ENCODE data around the gene SERPIND1.

Gene SERPIND1

DNA sequence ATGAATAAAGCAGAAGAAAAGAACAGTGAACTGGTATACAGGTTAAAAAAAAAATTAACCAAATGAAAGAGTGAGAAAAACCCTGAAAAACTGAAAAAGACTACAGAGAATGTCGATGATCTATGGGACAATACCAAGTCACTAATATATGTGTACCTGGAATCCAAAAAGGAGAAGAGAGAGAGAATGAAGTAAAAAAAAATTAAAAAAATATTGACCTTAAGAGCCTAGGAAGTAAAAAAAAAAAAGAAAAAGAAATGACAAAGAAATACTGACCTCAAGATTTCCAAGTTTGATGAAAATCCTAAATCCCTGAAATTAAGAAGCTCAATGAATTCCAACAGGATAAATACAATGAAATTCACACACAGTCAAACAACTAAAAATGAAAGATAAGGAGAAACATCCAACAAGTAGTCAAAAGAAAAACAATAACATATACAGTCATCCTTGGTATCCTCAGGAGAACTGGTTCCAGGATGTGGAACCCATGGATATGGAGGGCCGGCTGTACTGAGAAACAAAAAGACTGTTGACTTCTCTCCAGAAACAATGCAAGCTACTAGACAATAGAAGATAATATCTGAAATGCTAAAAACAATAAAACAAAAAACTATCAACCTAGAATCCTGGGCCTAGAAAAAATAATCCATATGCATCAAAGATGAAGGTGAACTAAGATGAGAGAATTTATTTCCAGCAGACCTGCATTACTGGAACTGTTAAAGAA is 33.5 kb upstream of the SERPIND1 start:
- Histone ChIP-seq H3K4me1 (ENCODE audit: control insufficient read depth, low read depth, low read length) (no peaks in the 10 kb centered on the region), H3K9me3 (ENCODE audit: control insufficient read depth, low read depth, low read length) (no peaks in the 10 kb centered on the region), H3K4me3 (ENCODE audit: low read length) (no peak overlapping the region), H3K36me3 (ENCODE audit: control insufficient read depth, low read depth, low read length) (no peaks in the 10 kb centered on the region), H3K27me3 (ENCODE audit: control insufficient read depth, insufficient read depth, low read length) (no peaks in the 10 kb centered on the region), H3K9ac (ENCODE audit: low read length) (no peak overlapping the region), H3K27ac (ENCODE audit: low read length) (no peak overlapping the region)

DNA sequence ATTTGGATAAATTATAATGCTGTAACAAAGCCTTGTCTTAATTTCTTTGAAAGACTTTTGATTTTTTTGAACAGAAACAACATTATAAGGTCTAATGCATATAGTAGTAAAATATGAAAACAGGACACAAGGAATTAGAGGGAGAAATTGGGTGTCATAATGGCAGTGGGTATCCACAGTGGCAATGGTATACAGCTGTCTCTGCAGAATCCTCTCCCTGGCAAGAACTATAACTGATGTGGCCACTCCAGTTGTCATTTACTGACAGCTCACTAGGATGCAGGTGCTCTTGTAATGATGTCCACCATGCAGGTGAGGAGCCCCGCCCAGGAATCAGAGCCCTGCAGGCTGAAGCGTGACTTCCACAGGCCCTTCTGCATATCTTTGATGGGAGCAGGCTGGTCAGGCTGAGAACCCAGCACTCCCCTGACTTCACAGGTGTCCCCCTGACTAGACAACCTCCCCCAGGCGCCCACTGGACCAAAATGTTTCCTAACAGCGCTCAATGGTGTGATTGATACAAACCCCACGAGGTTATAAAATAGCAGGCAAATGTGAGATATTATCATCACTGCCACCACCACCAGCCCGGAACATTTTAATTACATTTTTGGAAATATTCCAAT is 32.8 kb upstream of the SERPIND1 start:
- Histone ChIP-seq H3K27ac (ENCODE audit: low read length) (no peak overlapping the region), H3K9ac (ENCODE audit: low read length) (no peak overlapping the region), H3K4me1 (ENCODE audit: control insufficient read depth, low read depth, low read length) (no peaks in the 10 kb centered on the region), H3K27me3 (ENCODE audit: control insufficient read depth, insufficient read depth, low read length) (no peaks in the 10 kb centered on the region), H3K9me3 (ENCODE audit: control insufficient read depth, low read depth, low read length) (no peaks in the 10 kb centered on the region), H3K4me3 (ENCODE audit: low read length) (no peak overlapping the region), H3K36me3 (ENCODE audit: control insufficient read depth, low read depth, low read length) (no peaks in the 10 kb centered on the region)

DNA sequence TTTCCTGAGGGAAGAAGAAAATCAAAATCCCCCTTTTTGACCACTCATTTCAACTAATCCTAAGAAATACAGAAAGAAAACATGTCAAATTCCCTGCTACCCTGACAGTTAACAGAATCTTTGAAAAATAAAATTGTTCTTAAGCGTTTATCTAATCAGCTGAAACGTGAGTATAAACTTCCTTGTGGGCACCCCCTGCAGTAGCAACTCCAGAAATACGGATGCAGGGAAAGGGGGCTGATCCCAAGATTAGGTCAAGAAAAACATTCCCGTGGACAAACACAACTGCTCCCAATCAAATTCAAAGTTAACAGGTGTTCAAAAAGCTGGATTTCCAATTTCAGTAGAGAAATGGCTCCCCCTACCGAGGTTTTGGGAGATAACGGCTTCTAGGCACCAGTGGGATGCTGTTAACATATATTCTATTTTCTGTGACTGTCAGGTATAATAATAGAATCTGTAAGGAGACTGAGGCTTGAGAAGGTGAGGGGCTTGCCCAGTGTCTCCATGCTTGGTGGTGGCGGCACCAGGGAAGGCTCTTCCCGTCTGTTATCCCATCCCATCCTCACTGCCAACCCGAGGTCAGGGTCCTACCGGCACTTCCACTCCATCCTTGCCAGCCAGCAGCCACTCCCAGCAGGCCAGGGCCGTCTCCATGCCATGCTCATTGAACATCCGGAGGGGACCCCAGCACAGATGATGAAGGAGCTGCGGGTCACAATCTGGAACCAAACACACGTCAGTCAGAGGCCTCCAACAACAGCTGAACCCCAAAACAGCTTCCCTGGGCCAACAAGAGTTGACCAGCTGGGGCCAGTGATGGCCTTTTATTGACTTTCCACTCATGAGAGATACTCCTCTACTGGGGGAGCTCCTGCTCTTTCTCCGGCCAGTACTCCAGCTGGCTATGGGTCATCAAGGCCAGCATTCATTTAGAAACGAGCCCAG is 32.0 kb upstream of the SERPIND1 start:
- Histone ChIP-seq H3K4me1 (ENCODE audit: control insufficient read depth, low read depth, low read length) (no peaks in the 10 kb centered on the region), H3K9me3 (ENCODE audit: control insufficient read depth, low read depth, low read length) (no peaks in the 10 kb centered on the region), H3K4me3 (ENCODE audit: low read length) (no peak overlapping the region), H3K27me3 (ENCODE audit: control insufficient read depth, insufficient read depth, low read length) (no peaks in the 10 kb centered on the region), H3K9ac (ENCODE audit: low read length) (no peak overlapping the region), H3K27ac (ENCODE audit: low read length) (no peak overlapping the region), H3K36me3 (ENCODE audit: control insufficient read depth, low read depth, low read length) (peaks cover under 1% of the 10 kb centered on the region)

DNA sequence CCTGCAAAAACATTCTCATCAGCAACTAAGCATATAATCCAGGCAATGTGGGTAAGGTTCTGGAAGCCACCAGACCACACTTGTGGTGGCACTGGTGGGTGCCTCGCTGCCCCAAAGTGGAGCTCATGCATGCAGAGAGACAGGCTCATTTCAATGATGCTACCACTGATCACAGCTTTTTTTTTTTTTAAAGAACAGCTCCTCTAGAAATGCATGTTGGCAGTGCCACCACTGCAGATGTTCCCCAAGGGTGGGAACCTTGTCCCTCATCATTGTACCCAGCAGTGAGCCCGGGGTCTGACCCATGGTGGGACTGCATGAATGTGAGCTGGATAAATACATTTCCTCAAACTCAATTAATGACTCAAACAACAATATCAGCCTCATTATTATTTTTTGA is 31.1 kb upstream of the SERPIND1 start:
- H3K4me1 ChIP-seq (ENCODE audit: control insufficient read depth, low read depth, low read length) = no peaks in the 10 kb centered on the region
- H3K9me3 ChIP-seq (ENCODE audit: control insufficient read depth, low read depth, low read length) = no peaks in the 10 kb centered on the region
- no peaks in the 10 kb centered on the region for H3K27me3 ChIP-seq (ENCODE audit: control insufficient read depth, insufficient read depth, low read length)
- H3K9ac ChIP-seq (ENCODE audit: low read length) = no peak overlapping the region
- H3K4me3 ChIP-seq (ENCODE audit: low read length) = no peak overlapping the region
- peaks cover 6% of the 10 kb centered on the region for H3K36me3 ChIP-seq (ENCODE audit: control insufficient read depth, low read depth, low read length)
- no peak overlapping the region for H3K27ac ChIP-seq (ENCODE audit: low read length)

DNA sequence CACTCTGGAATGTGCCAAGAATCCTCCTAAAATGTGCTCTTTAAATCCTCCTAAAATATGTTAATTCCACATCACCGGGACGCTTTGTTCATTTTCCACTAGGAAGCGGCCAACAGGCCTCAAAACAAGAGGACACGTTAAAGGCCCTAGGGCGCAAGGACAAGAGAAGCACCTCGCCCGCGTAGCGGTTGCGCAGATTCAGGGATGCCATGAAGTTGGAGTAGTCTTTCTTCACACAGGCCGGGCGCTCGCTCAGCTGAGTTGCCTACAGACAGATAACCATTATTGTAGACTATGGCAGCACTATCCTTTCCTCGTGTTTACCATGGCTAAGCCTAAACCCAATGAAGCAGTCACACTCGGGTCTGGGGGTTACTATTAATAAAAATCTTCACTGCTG is 29.5 kb upstream of the SERPIND1 start:
- Histone ChIP-seq H3K27ac (ENCODE audit: low read length) (no peak overlapping the region), H3K4me1 (ENCODE audit: control insufficient read depth, low read depth, low read length) (no peaks in the 10 kb centered on the region), H3K4me3 (ENCODE audit: low read length) (no peak overlapping the region), H3K27me3 (ENCODE audit: control insufficient read depth, insufficient read depth, low read length) (no peaks in the 10 kb centered on the region), H3K36me3 (ENCODE audit: control insufficient read depth, low read depth, low read length) (peaks cover 6% of the 10 kb centered on the region), H3K9me3 (ENCODE audit: control insufficient read depth, low read depth, low read length) (no peaks in the 10 kb centered on the region), H3K9ac (ENCODE audit: low read length) (no peak overlapping the region)

DNA sequence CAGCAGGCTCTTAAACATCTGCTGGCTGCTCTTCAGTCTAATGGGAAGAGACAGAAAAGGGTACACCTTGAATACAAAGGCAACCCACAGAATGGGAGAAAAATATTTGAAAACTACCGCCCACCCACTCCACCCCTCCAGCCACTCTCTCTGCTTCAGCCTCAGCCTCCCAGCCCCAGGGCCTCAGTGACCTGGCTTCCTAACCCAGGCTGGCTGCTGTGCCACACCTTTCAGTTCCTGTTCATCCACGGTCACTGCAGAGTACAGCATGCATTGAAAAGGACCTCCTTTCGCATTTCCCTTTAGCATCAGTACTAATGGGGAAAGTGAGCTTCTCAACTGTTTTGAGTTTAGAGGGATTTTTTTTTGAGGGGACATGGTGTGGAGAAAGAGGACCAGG is 28.8 kb upstream of the SERPIND1 start:
- Histone ChIP-seq H3K4me1 (ENCODE audit: control insufficient read depth, low read depth, low read length) (no peaks in the 10 kb centered on the region), H3K27ac (ENCODE audit: low read length) (no peak overlapping the region), H3K9ac (ENCODE audit: low read length) (no peak overlapping the region), H3K27me3 (ENCODE audit: control insufficient read depth, insufficient read depth, low read length) (no peaks in the 10 kb centered on the region), H3K36me3 (ENCODE audit: control insufficient read depth, low read depth, low read length) (peaks cover 6% of the 10 kb centered on the region), H3K9me3 (ENCODE audit: control insufficient read depth, low read depth, low read length) (no peaks in the 10 kb centered on the region), H3K4me3 (ENCODE audit: low read length) (no peak overlapping the region)

DNA sequence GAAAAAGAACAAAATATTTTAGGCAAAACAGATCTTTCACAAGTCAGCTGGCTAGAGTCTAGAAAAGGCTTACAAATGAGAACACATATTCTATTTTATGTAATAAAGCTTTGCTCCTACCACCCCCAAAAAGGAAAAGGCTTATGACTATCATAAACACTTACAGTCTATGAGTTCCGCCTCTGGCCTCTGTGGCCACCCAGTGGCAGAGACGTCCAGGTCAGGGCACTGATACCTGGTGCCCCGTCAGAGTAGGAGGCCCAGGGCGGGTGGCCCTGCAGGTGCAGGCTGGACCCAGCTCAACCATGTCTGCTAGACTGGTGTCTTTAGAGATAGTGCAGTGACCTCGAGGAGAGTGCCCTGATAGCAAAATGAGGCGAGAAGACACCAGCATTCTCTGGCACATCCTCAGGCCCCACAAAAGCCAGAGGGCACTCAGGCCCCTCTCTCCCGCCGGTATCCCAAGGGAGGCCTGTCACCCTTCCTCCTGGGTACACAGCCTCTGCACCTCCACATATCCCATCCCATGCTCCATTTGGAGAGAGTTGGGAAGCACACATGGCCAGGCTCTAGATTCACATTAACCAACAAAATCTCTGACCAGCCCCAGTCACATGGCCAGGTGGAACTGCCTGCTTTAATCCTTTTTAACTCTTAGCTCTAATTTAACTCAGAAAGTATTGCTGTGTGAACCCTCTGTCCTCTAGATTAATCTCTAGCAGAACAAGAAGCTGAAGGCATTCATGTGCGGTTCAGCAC is 27.3 kb upstream of the SERPIND1 start:
- Histone ChIP-seq H3K9me3 (ENCODE audit: control insufficient read depth, low read depth, low read length) (no peaks in the 10 kb centered on the region), H3K27ac (ENCODE audit: low read length) (no peak overlapping the region), H3K9ac (ENCODE audit: low read length) (no peak overlapping the region), H3K27me3 (ENCODE audit: control insufficient read depth, insufficient read depth, low read length) (no peaks in the 10 kb centered on the region), H3K36me3 (ENCODE audit: control insufficient read depth, low read depth, low read length) (peaks cover 6% of the 10 kb centered on the region), H3K4me3 (ENCODE audit: low read length) (no peak overlapping the region), H3K4me1 (ENCODE audit: control insufficient read depth, low read depth, low read length) (no peaks in the 10 kb centered on the region)

DNA sequence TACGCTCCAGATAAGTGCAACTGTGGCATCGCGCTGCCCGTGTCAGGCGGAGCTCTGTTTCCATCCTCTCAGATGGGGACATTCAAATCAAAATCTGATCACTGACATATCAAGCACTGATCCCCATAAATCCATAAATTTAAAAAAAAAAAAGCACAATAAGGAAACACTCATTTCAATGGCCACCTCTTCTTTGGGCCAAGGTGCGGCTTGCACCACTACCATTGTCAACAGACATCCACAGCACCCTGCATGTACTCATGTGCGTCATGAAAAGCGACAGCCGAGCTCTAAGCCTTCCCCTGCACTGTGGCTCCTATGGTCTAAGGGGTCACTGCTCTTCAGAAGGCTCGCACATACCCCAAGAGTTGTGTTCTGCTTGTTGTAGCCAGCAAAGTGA is 26.7 kb upstream of the SERPIND1 start:
- Histone ChIP-seq H3K9ac (ENCODE audit: low read length) (no peak overlapping the region), H3K36me3 (ENCODE audit: control insufficient read depth, low read depth, low read length) (peaks cover 6% of the 10 kb centered on the region), H3K27ac (ENCODE audit: low read length) (no peak overlapping the region), H3K9me3 (ENCODE audit: control insufficient read depth, low read depth, low read length) (no peaks in the 10 kb centered on the region), H3K4me3 (ENCODE audit: low read length) (no peak overlapping the region), H3K27me3 (ENCODE audit: control insufficient read depth, insufficient read depth, low read length) (no peaks in the 10 kb centered on the region), H3K4me1 (ENCODE audit: control insufficient read depth, low read depth, low read length) (no peaks in the 10 kb centered on the region)

DNA sequence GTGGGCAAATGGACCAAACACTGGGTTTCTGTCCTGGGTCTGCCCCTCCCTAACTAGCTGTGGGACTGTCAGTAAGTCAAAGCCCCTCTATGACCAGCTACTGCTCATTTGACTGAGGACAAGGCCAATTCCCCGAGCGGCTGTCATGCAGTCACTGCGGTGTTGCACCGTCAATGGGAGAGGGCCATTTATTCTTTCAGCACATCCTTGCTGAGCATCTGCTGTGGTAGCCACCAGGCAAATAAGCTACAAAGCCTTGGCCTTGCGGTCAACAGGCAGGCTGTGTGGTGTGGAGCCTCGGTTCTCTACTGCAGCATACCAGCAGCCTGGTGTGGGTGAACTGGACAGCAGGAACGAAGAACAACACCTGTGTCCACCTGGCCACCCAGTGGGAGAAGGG is 25.8 kb upstream of the SERPIND1 start:
- H3K36me3 ChIP-seq (ENCODE audit: control insufficient read depth, low read depth, low read length) = peaks cover 6% of the 10 kb centered on the region
- no peak overlapping the region for H3K27ac ChIP-seq (ENCODE audit: low read length)
- H3K27me3 ChIP-seq (ENCODE audit: control insufficient read depth, insufficient read depth, low read length) = no peaks in the 10 kb centered on the region
- no peak overlapping the region for H3K9ac ChIP-seq (ENCODE audit: low read length)
- H3K4me1 ChIP-seq (ENCODE audit: control insufficient read depth, low read depth, low read length) = no peaks in the 10 kb centered on the region
- no peak overlapping the region for H3K4me3 ChIP-seq (ENCODE audit: low read length)
- H3K9me3 ChIP-seq (ENCODE audit: control insufficient read depth, low read depth, low read length) = no peaks in the 10 kb centered on the region

DNA sequence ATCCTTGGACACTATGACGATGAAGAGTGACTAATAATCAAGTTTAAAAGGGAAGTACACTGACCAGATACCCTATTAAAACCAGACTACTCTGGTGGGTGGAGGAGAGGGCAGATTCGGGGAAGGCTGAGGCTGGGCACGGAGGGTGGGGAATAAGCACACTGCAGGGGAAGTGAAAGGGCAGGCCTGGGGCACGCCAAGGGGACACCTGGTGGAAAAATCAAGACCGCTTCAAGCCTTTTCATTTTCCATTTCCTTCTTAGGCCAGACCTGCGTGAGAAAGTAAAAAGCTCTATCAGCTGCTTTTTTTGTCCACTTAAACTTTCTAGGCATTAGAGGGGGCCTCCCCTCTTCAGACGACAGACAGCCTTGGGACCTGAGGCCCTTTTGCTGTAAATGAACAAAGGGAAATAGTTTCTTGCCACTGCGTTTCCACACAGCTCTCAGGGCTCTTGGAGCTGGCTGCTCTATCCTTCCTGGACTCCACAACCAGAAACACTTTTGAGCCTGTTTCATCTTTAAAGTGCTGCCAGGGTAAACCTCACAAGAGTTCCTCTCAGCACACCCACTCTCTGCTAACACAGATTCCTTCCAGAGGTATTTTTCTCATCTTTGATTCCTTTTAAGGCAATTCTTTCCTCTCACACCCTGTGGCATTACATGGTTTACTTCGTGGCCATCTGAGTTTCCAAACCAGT is 25.0 kb upstream of the SERPIND1 start:
- Histone ChIP-seq H3K9ac (ENCODE audit: low read length) (no peak overlapping the region), H3K9me3 (ENCODE audit: control insufficient read depth, low read depth, low read length) (no peaks in the 10 kb centered on the region), H3K27me3 (ENCODE audit: control insufficient read depth, insufficient read depth, low read length) (no peaks in the 10 kb centered on the region), H3K4me1 (ENCODE audit: control insufficient read depth, low read depth, low read length) (no peaks in the 10 kb centered on the region), H3K4me3 (ENCODE audit: low read length) (no peak overlapping the region), H3K27ac (ENCODE audit: low read length) (no peak overlapping the region), H3K36me3 (ENCODE audit: control insufficient read depth, low read depth, low read length) (peaks cover 6% of the 10 kb centered on the region)

Measured in iPS-18a (cell line).